RKO (cell line): ENCODE data around the gene PCLO.
"Not testable (repeated sequence)": the region's sequence is repeated elsewhere in the genome, so short reads cannot be mapped to it uniquely, and the experiment has no call there.

Source experiments
- DNase-seq: peaks from one replicate; pipeline ENCODE4 v3.0.0-alpha.2; 2016; ENCODE audit warnings: low spot score

Gene PCLO

DNA sequence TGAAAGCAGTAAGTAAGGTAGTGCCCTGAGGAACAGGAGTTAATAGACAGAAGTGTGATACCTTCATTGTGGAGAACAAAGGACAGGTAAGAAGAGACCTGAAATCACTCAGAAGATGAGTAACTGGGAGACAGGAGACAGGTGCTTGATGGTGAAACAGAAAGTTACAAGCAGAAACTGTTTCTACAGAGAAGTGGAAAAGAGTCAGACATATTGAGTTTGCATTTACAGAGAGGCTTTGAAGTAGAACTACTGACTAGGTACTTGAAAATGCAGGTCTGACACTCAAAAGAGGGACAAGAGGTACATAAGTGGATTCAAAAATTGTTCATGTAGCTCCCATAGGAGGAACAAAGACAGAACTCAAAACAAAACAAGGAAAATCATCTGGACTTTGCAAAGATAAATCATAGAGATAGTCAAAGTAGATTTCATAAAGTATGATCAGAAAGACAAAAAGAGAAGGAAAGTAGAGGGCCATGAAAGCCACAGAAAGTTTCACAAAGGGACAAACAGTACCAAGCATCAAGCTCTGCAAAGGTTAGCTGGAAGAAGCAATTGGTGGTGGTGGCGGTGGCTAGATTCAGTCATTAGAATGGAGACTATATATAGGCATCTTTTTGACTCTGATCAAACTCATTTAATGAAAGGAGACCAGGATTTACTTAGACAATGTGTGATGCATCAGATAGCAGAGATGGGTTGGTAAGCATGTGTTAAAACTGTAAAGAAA is 198.4 kb downstream of the PCLO start:
- no peak for DNase-seq

- no peak for DNase-seq
Measured at GRCh38 chr7:82961240-82961639, 201.4 kb downstream of the PCLO start.

DNA sequence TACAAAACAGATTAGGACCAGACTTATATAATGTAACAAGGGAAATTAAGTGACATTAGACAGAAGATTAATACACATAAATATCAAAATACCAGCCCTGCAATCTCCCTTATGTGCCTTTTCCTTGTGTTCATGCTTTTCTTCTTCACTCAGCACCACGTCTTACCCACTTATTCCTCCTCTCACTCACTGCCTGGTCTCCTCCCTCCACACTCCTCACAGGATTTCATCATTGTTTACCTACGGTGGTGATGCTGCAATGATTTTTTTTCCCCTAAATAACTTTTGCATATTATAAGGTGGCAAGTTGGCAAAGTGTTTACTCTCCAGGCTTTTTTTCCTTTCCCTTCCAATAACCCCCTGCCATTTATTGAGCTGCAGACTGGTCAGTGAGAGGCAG is 203.2 kb downstream of the PCLO start:
- no peak for DNase-seq

DNA sequence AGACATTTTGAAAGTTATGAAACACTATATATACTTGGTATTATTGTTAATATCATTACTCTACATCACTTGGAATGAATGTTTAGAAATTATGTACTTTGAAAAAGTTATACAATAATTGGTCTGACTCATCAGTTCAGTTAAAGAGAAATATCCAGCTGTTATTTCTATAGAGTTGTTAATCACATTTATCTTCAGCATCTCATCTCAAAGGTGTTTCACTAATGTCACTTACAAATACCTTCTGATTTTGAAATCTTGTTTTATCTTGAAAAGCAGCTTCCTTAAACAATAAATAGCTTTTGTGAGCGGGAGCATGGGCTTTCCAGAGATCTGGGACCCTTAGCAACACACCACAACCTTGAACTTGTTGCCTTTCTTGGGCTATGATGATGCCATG is 205.2 kb downstream of the PCLO start:
- no peak for DNase-seq

DNA sequence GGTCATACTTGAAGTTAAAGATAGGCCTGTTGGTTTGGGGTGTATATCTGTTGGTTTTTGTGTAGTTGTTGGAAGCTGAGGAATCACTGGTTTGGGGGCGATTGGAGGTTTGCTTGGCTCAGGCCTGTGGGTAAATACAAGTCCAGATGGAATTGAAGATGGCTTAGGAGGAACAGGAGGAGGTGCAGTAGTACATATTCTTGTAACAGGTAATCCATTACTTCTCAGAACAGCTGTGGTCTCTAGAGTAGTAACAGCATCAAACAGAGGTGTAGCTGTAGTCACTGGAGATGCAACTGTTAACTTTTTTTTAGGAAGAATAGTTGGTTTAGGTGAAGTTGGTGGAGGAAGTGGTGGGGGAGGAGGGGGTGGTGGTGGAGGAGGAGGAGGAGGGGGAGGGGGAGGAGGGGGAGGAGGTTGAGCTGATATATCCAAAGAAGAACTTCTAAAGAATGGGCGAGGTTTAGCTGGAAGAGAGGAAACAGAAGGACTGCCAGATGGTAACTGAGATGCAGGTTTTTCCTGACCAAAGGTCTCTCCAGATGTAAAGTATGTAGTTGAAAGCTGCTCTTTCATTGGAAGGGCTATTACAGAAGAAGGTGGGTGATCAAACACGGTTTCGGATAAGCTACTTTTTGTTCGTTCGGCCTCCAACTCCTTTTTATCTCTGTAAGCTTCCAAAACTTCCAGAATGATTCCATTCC is 209.2 kb downstream of the PCLO start:
- no peak for DNase-seq

DNA sequence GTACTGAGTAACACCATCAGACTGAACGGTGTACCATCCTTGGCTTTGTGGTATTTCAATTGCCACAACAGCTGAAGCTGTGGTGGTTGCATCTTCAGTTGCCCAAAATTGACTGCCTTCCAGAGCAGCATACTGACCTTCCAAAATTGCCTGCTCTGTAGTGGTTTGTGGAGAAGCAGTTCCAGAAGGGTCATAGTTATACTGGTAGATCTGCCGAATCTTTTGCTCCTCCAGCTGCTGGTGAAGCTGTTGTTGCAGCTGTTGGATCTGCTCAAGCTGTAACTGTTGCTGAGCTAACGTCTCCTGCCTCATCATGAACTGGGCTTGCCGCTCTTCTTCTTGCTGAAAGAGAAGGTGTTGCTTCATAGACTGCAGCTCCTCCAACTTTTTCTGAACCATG is 212.2 kb downstream of the PCLO start:
- DNase-seq, result no peak

GRCh38 chr7:82945480-82945879 is 217.2 kb downstream of the PCLO start:
- no peak for DNase-seq

DNA sequence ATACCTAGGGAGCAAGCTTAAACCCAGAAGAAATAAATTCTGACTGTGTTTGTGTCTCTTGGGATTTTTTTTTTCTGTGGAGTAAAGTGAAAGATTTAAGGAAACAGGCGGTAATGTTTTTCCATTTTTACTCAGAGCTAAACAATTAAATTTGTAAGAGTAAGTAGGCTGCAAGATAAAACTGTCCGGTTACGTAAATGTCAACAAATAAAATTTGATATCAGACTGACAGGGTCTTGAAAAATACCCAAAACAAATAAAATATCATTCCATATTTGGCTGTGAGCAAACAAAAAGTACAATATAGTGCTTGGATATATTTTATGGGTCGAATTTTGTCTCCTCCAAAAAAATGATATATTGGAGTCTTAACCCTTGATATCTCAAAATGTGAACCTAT is 217.6 kb downstream of the PCLO start:
- DNase-seq, result no peak

- no peak for DNase-seq
Measured at GRCh38 chr7:82932516-82932915, 230.2 kb downstream of the PCLO start.

- DNase-seq, result no peak
Measured at GRCh38 chr7:82926477-82926876, 236.2 kb downstream of the PCLO start.

DNA sequence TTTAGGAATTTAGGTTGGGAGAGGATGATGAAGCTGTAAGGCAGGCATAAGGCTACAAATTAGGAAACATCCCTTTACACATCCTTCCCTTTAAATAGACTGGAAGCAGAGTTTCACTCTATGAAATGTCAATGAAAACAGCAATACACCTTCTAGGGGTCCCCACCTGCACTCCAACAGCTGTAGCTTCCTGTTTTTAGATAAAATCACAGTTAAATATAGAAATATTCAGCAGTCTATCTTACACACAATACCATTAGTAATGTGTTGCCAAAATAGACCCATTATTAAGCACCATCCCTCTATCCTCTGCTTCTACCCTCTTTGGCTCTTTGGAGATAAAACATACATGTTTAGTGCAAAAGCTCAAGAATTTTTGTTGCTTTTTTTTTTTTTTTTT is 237.4 kb downstream of the PCLO start:
- no peak for DNase-seq

DNA sequence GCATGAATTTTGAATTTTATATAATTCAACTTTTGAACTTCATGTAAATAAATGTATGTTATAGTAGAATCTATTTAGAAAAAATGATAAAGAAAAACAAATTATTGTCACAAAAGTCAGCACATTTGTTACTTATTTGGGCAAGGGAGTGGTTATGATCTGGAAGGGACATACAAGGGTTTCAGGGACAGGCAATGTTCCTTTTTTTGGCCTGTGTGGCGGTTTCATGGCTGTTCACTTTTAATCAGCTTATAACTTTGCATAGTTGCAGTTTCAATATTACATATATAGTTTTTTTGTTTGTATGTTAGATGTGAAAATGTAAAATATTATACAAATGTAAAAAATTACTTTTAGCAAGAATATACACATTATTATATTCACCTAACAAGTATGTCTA is 256.2 kb downstream of the PCLO start:
- DNase-seq, result no peak

DNA sequence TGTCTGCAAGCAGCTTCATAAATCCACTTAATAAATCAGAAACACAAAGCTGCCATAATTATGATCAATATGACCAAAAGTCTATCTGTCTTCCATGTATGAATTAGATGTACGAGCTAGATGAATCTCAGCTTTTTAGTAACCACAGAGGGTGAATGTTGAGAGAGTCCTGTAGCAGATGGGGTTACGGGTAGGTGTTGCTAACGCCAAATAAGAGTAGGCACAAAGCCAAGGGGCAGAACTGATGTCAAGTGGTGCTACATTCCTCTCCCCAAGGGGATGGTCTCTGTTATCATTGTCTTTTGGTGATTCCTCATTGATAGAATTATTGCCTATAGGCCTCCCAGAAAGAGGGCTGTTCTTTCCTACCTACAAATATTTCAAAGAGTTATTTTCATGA is 257.8 kb downstream of the PCLO start:
- DNase-seq, result no peak

DNA sequence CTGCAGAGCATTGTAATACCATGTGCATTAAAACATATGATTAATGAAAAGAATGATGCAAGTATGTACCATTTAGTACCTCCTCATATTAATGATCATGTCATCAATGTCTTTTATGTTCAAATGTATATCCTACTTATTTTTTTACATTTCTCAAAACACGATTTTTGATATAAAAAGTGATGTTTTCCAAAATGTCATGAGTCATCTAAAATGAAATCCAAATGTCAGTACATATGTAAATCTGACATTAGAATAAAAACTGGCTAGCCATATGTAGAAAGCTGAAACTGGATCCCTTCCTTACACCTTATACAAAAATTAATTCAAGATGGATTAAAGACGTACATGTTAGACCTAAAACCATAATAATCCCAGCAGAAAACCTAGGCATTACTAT is 261.6 kb downstream of the PCLO start:
- DNase-seq, result not testable (repeated sequence)

DNA sequence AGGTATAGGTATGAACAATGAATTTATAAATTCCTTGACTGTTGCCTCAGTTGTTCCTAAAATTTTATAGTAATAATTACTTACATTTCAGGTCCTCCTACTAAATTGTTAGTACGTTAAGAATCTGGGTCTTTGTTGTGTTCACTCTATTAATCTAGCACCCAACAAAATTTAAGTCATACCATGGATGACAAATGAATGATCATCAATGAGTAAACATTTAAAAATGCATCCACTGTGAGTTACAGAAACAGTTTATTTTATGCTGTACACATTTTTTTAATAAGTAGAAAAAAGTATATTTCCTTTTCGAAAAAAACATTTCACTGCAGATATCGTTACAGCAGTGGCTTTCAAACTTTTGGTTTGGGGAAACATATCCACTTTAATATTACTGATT is 265.2 kb downstream of the PCLO start:
- DNase-seq, result peak; percentile 24

DNA sequence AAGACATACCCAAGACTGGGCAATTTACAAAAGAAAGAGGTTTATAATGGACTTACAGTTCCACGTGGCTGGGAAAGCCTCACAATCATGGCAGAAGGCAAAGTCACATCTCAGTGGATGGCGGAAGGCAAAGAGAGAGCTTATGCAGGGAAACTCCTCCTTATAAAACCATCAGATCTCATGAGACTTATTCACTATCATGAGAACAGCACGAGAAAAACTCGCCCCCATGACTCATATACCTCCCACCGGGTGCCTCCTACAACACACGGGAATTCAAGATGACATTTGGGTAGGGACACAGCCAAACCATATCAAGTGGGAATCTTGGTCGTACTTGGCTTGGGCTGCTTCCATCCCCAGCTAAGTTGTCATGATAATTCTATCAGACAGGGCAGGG is 268.3 kb downstream of the PCLO start:
- not testable (repeated sequence) for DNase-seq

DNA sequence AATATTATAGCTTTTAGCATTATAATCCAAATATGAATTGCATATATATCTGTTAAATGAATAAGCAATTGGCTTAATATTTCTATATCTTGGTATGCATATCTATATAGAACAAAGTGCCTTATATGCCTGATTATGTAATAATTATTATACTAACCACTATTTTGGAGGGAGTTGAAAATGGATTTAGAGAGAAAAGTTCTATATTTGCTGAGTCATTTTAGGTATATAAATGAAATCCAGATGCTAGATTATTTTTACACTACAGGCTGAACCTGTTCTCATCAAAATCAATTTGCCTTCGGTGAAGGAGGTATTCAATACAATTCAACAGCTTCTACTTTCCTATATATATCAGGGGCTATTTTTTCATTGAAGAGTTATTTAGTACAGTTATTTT is 276.4 kb downstream of the PCLO start:
- no peak for DNase-seq

DNA sequence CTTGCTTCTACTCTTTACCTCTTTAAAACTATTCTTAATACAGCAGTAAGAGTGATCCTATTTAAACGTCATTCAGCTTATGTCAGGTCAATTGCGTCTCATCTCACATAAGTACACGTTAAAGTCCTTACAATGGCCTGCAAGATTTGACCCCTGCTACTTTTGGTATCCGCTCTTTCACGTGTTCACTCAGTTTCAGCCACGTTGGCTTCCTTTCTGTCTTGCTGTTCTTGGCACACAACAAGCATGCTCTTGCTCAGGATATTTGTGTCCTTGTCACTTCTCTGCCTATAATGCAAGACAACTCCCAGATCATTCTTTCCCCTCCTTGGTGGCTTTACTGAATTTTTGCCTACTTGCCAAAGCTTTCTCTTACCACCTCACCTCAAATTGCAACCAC is 296.8 kb downstream of the PCLO start:
- DNase-seq, result no peak

GRCh38 chr7:82859106-82859850 is 303.4 kb downstream of the PCLO start:
- no peak for DNase-seq

GRCh38 chr7:82851121-82851520 is 311.6 kb downstream of the PCLO start:
- no peak for DNase-seq

DNA sequence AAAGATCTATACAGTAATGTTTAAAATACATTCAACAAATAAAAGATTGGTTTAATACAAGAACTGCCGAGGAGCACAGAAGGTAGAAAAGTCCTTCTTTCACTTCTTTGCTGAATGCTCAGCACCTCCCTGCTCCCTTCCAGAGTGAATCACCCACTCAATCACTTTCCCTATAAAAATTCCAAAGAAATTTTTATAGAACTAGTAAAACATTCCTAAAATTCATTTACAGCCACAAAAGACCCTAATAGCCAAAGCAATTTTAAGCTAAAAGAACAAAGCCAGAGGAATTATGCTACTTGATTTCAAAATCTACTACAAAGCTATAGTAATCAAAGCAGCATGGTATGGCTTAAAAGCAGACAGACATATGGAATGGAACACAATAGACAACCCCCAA is 320.9 kb downstream of the PCLO start:
- DNase-seq, result no peak

DNA sequence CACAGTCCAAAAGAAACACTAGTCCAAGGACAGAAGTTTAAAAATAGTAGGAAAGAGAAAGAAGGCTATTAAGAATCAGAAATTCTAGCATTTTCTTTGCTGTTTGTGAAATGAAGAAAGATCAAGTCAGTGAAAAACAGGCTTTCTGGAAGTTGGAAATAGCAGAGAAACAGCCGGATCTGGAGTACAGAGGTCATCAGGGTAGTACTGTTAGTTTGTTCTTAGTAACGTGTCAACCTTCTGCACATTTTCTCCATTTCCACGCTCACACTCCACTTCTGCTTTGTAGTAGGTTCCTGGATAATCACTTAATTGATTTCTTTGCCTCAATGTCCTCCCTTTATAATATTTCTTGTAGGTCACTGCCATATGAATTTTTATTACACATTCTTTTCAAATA is 322.6 kb downstream of the PCLO start:
- no peak for DNase-seq

DNA sequence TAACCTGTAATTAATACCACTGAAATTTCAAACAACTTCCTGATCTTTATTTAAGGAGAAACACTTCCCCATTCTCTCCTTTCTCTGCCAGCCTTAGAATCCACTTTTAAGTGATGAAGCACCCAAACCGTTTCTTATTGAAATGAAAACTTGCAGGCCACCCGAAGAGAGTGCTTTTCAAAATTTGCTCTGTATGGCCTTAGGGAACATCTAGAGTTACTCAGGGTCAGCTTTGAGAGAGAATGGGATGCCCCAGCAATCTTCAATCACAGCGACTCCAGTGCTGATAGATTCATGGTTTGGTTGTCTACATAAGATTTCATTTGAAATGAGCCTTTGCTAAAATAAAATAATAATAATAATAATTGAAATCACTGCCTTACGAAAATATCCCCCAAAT is 323.1 kb downstream of the PCLO start:
- DNase-seq, result no peak
